ENCODE data around the gene KAT7.

DNA sequence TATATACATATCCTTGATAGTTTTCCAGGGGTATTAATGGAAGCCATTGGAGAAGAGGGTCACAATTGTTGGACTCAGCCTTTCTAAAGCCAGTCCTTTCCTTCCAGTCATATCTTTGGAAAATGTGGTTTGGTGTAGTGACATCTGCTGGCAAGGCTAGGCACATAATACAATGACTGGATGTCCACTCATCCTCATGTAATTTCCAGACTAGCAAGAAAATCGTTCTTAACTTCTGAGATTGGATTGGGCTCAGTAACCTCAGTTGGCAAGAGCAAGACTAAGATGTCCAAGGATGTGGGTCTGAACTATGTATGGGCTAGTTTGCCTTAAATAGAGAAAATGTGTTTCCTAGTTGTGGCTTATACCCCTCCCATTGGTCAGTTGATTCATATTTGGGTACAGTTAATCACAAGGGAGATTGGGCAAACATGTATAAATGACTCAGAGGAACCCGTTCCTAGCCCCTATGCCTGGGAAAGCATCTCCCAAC, 8.7 kb upstream of the KAT7 start:
- TF ChIP-seq POLR2A (IDR thresholded peaks at IDR 0.05) = no peak
- TF ChIP-seq, protein P1, sequence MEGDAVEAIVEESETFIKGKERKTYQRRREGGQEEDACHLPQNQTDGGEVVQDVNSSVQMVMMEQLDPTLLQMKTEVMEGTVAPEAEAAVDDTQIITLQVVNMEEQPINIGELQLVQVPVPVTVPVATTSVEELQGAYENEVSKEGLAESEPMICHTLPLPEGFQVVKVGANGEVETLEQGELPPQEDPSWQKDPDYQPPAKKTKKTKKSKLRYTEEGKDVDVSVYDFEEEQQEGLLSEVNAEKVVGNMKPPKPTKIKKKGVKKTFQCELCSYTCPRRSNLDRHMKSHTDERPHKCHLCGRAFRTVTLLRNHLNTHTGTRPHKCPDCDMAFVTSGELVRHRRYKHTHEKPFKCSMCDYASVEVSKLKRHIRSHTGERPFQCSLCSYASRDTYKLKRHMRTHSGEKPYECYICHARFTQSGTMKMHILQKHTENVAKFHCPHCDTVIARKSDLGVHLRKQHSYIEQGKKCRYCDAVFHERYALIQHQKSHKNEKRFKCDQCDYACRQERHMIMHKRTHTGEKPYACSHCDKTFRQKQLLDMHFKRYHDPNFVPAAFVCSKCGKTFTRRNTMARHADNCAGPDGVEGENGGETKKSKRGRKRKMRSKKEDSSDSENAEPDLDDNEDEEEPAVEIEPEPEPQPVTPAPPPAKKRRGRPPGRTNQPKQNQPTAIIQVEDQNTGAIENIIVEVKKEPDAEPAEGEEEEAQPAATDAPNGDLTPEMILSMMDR (IDR thresholded peaks at IDR 0.05) = peak; percentile 31 to 74 (median 62)

Data from heart left ventricle (tissue), 13 donors.